Brain microvascular endothelial cell (primary cell): ENCODE measurements around the gene TOR1A.

Experiments
- DNase-seq: peaks from one replicate; pipeline ENCODE4 v3.0.0-alpha.2; 2020
- H3K27ac ChIP-seq: fragments of 250-450 bp; sonication (Bioruptor Pico); 2 replicates; pipeline ENCODE4 v1.5.1; 2020; ENCODE audit warnings: mild to moderate bottlenecking, moderate library complexity
- H3K27me3 ChIP-seq: fragments of 250-450 bp; sonication (Bioruptor Pico); replicated peaks from 2 replicates; pipeline ENCODE4 v1.5.1; 2020; ENCODE audit warnings: mild to moderate bottlenecking
- H3K36me3 ChIP-seq: fragments of 250-450 bp; sonication (Bioruptor Pico); replicated peaks from 2 replicates; pipeline ENCODE4 v1.5.1; 2020; ENCODE audit warnings: mild to moderate bottlenecking
- H3K4me3 ChIP-seq: 2 replicates; pipeline ENCODE4 v1.5.1; 2011; ENCODE audit warnings: low read depth, mild to moderate bottlenecking, control low read depth, low read length, moderate library complexity
- in situ Hi-C: cut with HindIII; loops from 2 replicates; pipeline ENCODE4 v1.10.0; 2017; ENCODE audit warnings: low sequenced_read_pairs, low pct_ligation_motif_present
- TF ChIP-seq, protein P1 (sequence below): IDR thresholded peaks from 2 replicates; pipeline ENCODE4 v1.5.1; 2011; ENCODE audit warnings: low read depth, mild to moderate bottlenecking, moderate library complexity, low read length, control low read depth, inconsistent platforms; ENCODE audit errors: missing control alignments

TOR1A gene

DNA sequence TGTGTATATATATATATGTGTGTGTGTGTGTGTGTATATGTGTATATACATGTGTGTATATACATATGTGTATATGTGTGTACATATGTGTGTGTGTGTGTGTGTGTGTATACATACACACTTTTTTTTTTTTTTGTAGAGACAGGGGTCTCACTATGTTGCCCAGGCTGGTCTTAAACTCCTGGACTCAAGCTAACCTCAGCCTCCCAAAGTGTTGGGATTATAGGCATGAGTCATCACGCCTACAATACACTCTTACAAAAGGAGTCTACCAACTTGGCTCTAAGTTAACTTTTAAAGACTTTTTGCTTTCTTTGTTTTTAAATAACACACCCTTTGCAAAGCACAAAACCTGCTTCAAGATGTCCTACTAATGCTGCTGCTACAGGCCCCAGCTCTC, 9.0 kb upstream of the TOR1A start:
- no peak overlapping the region for H3K4me3 ChIP-seq
- TF ChIP-seq, protein P1, sequence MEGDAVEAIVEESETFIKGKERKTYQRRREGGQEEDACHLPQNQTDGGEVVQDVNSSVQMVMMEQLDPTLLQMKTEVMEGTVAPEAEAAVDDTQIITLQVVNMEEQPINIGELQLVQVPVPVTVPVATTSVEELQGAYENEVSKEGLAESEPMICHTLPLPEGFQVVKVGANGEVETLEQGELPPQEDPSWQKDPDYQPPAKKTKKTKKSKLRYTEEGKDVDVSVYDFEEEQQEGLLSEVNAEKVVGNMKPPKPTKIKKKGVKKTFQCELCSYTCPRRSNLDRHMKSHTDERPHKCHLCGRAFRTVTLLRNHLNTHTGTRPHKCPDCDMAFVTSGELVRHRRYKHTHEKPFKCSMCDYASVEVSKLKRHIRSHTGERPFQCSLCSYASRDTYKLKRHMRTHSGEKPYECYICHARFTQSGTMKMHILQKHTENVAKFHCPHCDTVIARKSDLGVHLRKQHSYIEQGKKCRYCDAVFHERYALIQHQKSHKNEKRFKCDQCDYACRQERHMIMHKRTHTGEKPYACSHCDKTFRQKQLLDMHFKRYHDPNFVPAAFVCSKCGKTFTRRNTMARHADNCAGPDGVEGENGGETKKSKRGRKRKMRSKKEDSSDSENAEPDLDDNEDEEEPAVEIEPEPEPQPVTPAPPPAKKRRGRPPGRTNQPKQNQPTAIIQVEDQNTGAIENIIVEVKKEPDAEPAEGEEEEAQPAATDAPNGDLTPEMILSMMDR: no peak
- no peak overlapping the region for H3K27ac ChIP-seq
- no peaks in the 10 kb centered on the region for H3K27me3 ChIP-seq
- peaks cover 38% of the 10 kb centered on the region for H3K36me3 ChIP-seq
- DNase-seq: no peak
- in situ Hi-C loops: no loop called here

DNA sequence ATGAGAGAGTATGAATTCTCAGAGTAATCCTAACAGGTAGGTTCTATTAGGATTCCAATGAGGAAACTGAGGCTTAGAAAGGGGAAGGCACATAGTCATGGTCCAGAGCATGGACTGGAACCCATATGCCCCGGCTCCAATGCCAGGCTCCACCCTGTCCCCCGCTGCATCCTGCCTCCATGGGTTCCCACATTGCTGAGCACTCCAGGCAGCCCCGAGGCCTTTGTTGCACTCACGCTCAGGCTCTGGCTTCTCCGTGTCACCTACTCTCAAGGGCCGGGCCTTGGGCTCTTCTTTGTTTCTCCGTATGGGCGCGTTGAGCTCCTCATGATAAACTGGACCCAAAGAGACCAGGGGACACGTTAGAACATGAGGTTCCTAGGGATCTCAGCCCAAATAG, 5.0 kb upstream of the TOR1A start:
- TF ChIP-seq, protein P1: no peak
- Histone ChIP-seq H3K27me3 (no peaks in the 10 kb centered on the region), H3K36me3 (peaks cover 40% of the 10 kb centered on the region), H3K27ac (no peak overlapping the region), H3K4me3 (no peak overlapping the region)
- DNase-seq: no peak
- in situ Hi-C loops: no loop called here

DNA sequence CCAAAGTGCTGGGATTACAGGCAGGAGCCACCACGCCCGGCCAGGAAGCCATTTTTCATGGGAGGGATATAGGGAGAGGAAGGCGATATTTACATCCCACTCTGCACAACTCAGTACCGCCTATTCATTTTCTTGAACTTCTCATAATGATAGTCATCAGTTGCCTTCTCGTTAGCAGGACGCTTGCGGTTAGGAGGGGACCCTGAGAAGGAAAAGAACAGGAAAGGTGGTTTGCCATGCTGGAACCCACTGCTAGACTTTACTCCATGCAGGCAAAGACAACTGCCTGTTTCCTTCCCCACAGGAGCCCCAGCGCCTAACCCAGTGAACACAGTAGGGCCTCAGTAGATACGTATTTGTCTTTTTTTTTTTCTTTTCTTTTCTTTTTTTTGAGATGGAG, 4.1 kb upstream of the TOR1A start:
- peaks cover 37% of the 10 kb centered on the region for H3K36me3 ChIP-seq
- no peak overlapping the region for H3K27ac ChIP-seq
- in situ Hi-C loops: no loop called here
- H3K4me3 ChIP-seq: no peak overlapping the region
- no peak for DNase-seq
- TF ChIP-seq, protein P1: no peak
- H3K27me3 ChIP-seq: no peaks in the 10 kb centered on the region

DNA sequence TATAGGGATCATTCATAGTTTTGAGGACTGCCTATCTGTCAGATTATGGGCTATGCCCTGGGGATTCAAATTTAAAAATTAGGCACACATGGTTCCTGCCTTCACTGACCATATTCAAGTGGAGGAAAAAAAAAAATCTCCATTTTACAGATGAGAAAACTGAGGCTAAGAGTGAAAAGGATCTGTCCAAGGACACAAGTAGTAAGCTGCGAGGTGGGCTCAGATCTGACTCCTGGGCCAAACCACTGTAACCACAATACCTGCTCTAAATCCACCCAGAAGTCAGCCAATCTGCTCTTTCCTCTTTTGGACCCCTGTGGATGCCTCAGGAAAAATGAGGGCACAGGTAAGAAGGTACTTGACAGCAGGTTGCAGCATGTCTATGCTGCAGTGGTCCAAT, 2.8 kb upstream of the TOR1A start:
- Histone ChIP-seq H3K27me3 (no peaks in the 10 kb centered on the region), H3K36me3 (peaks cover 41% of the 10 kb centered on the region), H3K27ac (no peak overlapping the region), H3K4me3 (no peak overlapping the region)
- no peak for DNase-seq
- in situ Hi-C loops: no loop called here
- TF ChIP-seq, protein P1: no peak

DNA sequence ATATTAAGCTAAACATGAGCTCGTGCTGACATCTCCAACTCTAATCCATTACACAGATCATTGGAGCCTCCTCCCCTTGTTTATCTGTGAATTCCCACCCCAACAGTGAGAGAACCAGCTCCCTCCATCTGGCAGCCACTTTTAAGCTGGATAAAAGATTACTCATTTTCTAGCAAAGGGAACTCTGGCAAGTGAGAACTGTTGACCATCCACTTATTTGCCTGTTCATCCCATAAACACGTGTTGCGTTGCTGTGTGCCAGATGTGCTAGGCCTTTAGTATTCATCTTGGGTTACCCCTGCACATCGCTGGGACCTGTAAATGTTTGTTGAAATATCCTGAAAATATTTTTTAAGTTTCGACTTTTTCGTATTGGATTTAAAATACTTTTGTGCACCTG, 2.4 kb upstream of the TOR1A start:
- no peak for DNase-seq
- no peak overlapping the region for H3K27ac ChIP-seq
- in situ Hi-C loops: no loop called here
- TF ChIP-seq, protein P1: no peak
- peaks cover 41% of the 10 kb centered on the region for H3K36me3 ChIP-seq
- no peaks in the 10 kb centered on the region for H3K27me3 ChIP-seq
- no peak overlapping the region for H3K4me3 ChIP-seq

DNA sequence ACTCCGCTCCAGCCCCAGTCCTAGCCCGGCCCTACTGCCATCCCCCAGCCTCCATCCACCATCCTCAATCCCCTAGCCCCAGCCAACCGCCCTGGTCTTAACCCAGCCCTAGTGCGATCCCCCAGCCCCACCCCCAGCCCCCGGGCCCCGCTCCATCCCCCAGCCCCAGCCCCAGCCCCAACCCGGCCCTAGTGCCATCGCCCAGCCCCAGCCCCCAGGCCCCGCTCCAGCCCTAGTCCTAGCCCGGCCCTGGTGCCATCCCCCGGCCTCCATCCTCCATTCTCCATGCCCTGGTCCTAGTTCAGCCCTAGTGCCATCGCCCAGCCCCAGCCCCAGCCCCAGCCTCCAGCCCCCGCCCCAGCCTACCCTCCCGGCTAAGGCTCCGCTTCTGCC, 398 bp downstream of the TOR1A start:
- Histone ChIP-seq H3K36me3 (peaks cover 40% of the 10 kb centered on the region), H3K27me3 (no peaks in the 10 kb centered on the region), H3K27ac (peak overlapping the region; percentile 54), H3K4me3 (peak overlapping the region; percentile 87)
- DNase-seq: no peak
- TF ChIP-seq, protein P1: no peak
- in situ Hi-C loops: no loop called here
